GM11168 (cell line): Measurements from ENCODE around the gene SCRT2.
"Not testable (repeated sequence)": the region's sequence is repeated elsewhere in the genome, so short reads cannot be mapped to it uniquely, and the experiment has no call there.

Experiments
- in situ Hi-C: fragments of 300-500 bp; cut with MboI; formaldehyde crosslinking; loops from one replicate; pipeline ENCODE4 v1.12.0; 2022; ENCODE audit warnings: low sequenced_read_pairs; ENCODE audit not compliant: unreplicated experiment

SCRT2 gene

GRCh38 chr20:703006-703405 lies 27.4 kb upstream of the SCRT2 start:
- in situ Hi-C loops, result no loop called here

- in situ Hi-C loops, result no loop called here
Observed at GRCh38 chr20:701401-702129, 26.0 kb upstream of the SCRT2 start.

- in situ Hi-C loops, result no loop called here
Observed at GRCh38 chr20:699811-700338, 24.3 kb upstream of the SCRT2 start.

- in situ Hi-C loops, result no loop called here
Observed at GRCh38 chr20:699342-699741, 23.7 kb upstream of the SCRT2 start.

- in situ Hi-C loops, result no loop called here
Observed at GRCh38 chr20:698276-698675, 22.7 kb upstream of the SCRT2 start.

GRCh38 chr20:697826-698225 lies 22.2 kb upstream of the SCRT2 start:
- in situ Hi-C loops, result no loop called here

- in situ Hi-C loops, result no loop called here
Observed at GRCh38 chr20:695165-695866, 19.7 kb upstream of the SCRT2 start.

- in situ Hi-C loops, result no loop called here
Observed at GRCh38 chr20:694496-694895, 18.9 kb upstream of the SCRT2 start.

- in situ Hi-C loops, result not testable (repeated sequence)
Observed at GRCh38 chr20:693786-694185, 18.2 kb upstream of the SCRT2 start.

GRCh38 chr20:692044-692443 lies 16.4 kb upstream of the SCRT2 start:
- in situ Hi-C loops, result no loop called here

- in situ Hi-C loops, result no loop called here
Observed at GRCh38 chr20:689947-690346, 14.3 kb upstream of the SCRT2 start.

- in situ Hi-C loops, result no loop called here
Observed at GRCh38 chr20:689348-689747, 13.7 kb upstream of the SCRT2 start.

GRCh38 chr20:688809-689212 lies 13.2 kb upstream of the SCRT2 start:
- in situ Hi-C loops, result no loop called here

- in situ Hi-C loops, result no loop called here
Observed at GRCh38 chr20:687468-688203, 12.0 kb upstream of the SCRT2 start.

- in situ Hi-C loops, result no loop called here
Observed at GRCh38 chr20:684676-685319, 9.2 kb upstream of the SCRT2 start.

GRCh38 chr20:682123-682522 lies 6.5 kb upstream of the SCRT2 start:
- in situ Hi-C loops, result no loop called here

- in situ Hi-C loops, result no loop called here
Observed at GRCh38 chr20:680638-681187, 5.1 kb upstream of the SCRT2 start.

- in situ Hi-C loops, result no loop called here
Observed at GRCh38 chr20:677957-678356, 2.4 kb upstream of the SCRT2 start.

GRCh38 chr20:676967-677366 lies 1.4 kb upstream of the SCRT2 start:
- in situ Hi-C loops, result no loop called here

GRCh38 chr20:676315-676937 lies 824 bp upstream of the SCRT2 start:
- in situ Hi-C loops, result no loop called here
